ENCODE results near the gene AIPL1. TPM values are rescaled to one million over a fixed set of nuclear protein-coding genes. Genes with fewer than 3 reads are reported as not detected.

Gene AIPL1
- total and polyA plus RNA-seq, 2 donors (not counting 1 experiment from before 2014, with no cell fraction given), result not detected

GRCh38 chr17:6376931-6377361, 58.0 kb downstream of the AIPL1 start:
- H2AFZ ChIP-seq (ENCODE audit: insufficient read depth, low read depth, low read length, poor library complexity, severe bottlenecking), result no peak overlapping the region
- WGBS (ENCODE audit: insufficient coverage), result 70% methylated on average over 11 of the region's 11 CpGs
- H3K27ac ChIP-seq (ENCODE audit: low read length in 2 of 2), result no peak overlapping the region
- Mint-ChIP-seq H3K27ac (no peak overlapping the region), H3K4me1 (peaks cover 11% of the 10 kb centered on the region), H3K9me3 (ENCODE audit: insufficient read depth) (no peaks in the 10 kb centered on the region), H3K4me3 (no peak overlapping the region), H3K27me3 (peaks cover 33% of the 10 kb centered on the region)
- H3K79me2 ChIP-seq (ENCODE audit: control insufficient read depth, insufficient read depth, low read length), result no peaks in the 10 kb centered on the region
- peaks cover 0 to 8% (median 3%) of the 10 kb centered on the region in 4 experiments for H3K27me3 ChIP-seq (replicated peaks in 1 of 4; ENCODE audit: control extremely low read depth in 1 of 4, control insufficient read depth in 3 of 4, insufficient read depth in 4 of 4, low read length in 3 of 4)
- no peak overlapping the region for H3K4me2 ChIP-seq (replicated peaks; ENCODE audit: low read depth, low read length, poor library complexity, severe bottlenecking)
- no peak overlapping the region for H3K9ac ChIP-seq (ENCODE audit: low read length)
- ATAC-seq (ENCODE audit: low read depth), result no peak
- no peak overlapping the region for H3K4me3 ChIP-seq (ENCODE audit: control extremely low read depth in 1 of 5, extremely low read depth in 1 of 5, insufficient read depth in 1 of 5, low read depth in 2 of 5, low read length in 4 of 5)
- peaks cover 0 to 5% (median 0%) of the 10 kb centered on the region in 3 donors for H3K9me3 ChIP-seq (ENCODE audit: control extremely low read depth in 1 of 3, control insufficient read depth in 2 of 3, insufficient read depth in 1 of 3, low read length in 2 of 3)
- ChIA-PET CTCF (no interaction called here), POLR2A (no interaction called here)
- no peak for TF ChIP-seq EZH2 (IDR thresholded peaks at IDR 0.05; ENCODE audit: borderline replicate concordance, insufficient read depth, low read depth, low read length, poor library complexity, severe bottlenecking)
- TF ChIP-seq, protein P1, sequence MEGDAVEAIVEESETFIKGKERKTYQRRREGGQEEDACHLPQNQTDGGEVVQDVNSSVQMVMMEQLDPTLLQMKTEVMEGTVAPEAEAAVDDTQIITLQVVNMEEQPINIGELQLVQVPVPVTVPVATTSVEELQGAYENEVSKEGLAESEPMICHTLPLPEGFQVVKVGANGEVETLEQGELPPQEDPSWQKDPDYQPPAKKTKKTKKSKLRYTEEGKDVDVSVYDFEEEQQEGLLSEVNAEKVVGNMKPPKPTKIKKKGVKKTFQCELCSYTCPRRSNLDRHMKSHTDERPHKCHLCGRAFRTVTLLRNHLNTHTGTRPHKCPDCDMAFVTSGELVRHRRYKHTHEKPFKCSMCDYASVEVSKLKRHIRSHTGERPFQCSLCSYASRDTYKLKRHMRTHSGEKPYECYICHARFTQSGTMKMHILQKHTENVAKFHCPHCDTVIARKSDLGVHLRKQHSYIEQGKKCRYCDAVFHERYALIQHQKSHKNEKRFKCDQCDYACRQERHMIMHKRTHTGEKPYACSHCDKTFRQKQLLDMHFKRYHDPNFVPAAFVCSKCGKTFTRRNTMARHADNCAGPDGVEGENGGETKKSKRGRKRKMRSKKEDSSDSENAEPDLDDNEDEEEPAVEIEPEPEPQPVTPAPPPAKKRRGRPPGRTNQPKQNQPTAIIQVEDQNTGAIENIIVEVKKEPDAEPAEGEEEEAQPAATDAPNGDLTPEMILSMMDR (IDR thresholded peaks at IDR 0.05), result no peak
- H4K20me1 ChIP-seq (ENCODE audit: control insufficient read depth, insufficient read depth, low read length, poor library complexity, severe bottlenecking), result no peaks in the 10 kb centered on the region
- no peak for DNase-seq
- H3K4me1 ChIP-seq (ENCODE audit: control insufficient read depth in 2 of 2, insufficient read depth in 2 of 2, low read length in 2 of 2), result peaks cover 10% of the 10 kb centered on the region in 2 donors
- H3K36me3 ChIP-seq (replicated peaks in 1 of 2; ENCODE audit: control extremely low read depth in 1 of 2, control insufficient read depth in 1 of 2, extremely low read depth in 1 of 2, insufficient read depth in 2 of 2, low read length in 1 of 2), result no peaks in the 10 kb centered on the region
- intact Hi-C loops (cut with micrococcal nuclease), result no loop called here

- H3K9me3 ChIP-seq (ENCODE audit: control extremely low read depth in 1 of 3, control insufficient read depth in 2 of 3, insufficient read depth in 1 of 3, low read length in 2 of 3), result peaks cover 0 to 5% (median 0%) of the 10 kb centered on the region in 3 donors
- Mint-ChIP-seq H3K4me1 (peaks cover 11% of the 10 kb centered on the region), H3K27ac (no peak overlapping the region), H3K4me3 (no peak overlapping the region), H3K27me3 (peaks cover 33% of the 10 kb centered on the region), H3K9me3 (ENCODE audit: insufficient read depth) (no peaks in the 10 kb centered on the region)
- no peak overlapping the region for H2AFZ ChIP-seq (ENCODE audit: insufficient read depth, low read depth, low read length, poor library complexity, severe bottlenecking)
- H3K27me3 ChIP-seq (replicated peaks in 1 of 4; ENCODE audit: control extremely low read depth in 1 of 4, control insufficient read depth in 3 of 4, insufficient read depth in 4 of 4, low read length in 3 of 4), result peaks cover 0 to 8% (median 3%) of the 10 kb centered on the region in 4 experiments
- H3K36me3 ChIP-seq (replicated peaks in 1 of 2; ENCODE audit: control extremely low read depth in 1 of 2, control insufficient read depth in 1 of 2, extremely low read depth in 1 of 2, insufficient read depth in 2 of 2, low read length in 1 of 2), result no peaks in the 10 kb centered on the region
- no peaks in the 10 kb centered on the region for H4K20me1 ChIP-seq (ENCODE audit: control insufficient read depth, insufficient read depth, low read length, poor library complexity, severe bottlenecking)
- ATAC-seq (ENCODE audit: low read depth) (peak; percentile 14), DNase-seq (no peak)
- no peak overlapping the region for H3K4me2 ChIP-seq (replicated peaks; ENCODE audit: low read depth, low read length, poor library complexity, severe bottlenecking)
- intact Hi-C loops (cut with micrococcal nuclease), result no loop called here
- TF ChIP-seq, protein P1 (IDR thresholded peaks at IDR 0.05), result no peak
- no peak for TF ChIP-seq EZH2 (IDR thresholded peaks at IDR 0.05; ENCODE audit: borderline replicate concordance, insufficient read depth, low read depth, low read length, poor library complexity, severe bottlenecking)
- H3K79me2 ChIP-seq (ENCODE audit: control insufficient read depth, insufficient read depth, low read length), result no peaks in the 10 kb centered on the region
- POLR2A ChIA-PET, result no interaction called here
- H3K27ac ChIP-seq (ENCODE audit: low read length in 2 of 2), result no peak overlapping the region
- no peak overlapping the region for H3K4me3 ChIP-seq (ENCODE audit: control extremely low read depth in 1 of 5, extremely low read depth in 1 of 5, insufficient read depth in 1 of 5, low read depth in 2 of 5, low read length in 4 of 5)
- H3K9ac ChIP-seq (ENCODE audit: low read length), result no peak overlapping the region
- peaks cover 10% of the 10 kb centered on the region in 2 donors for H3K4me1 ChIP-seq (ENCODE audit: control insufficient read depth in 2 of 2, insufficient read depth in 2 of 2, low read length in 2 of 2)
- 12% methylated on average over 13 of the region's 14 CpGs for WGBS (ENCODE audit: insufficient coverage)
- CTCF ChIA-PET, result interaction anchor here (0.6 kb wide), 1 partner anchor 469 kb away, joined by 3 read pairs; no protein-coding TSS in a partner anchor
Measured at GRCh38 chr17:6374761-6375312, 60.1 kb downstream of the AIPL1 start.
